ENCODE data around the gene USP38. TPM values are rescaled to one million over a fixed set of nuclear protein-coding genes. Genes with fewer than 3 reads are reported as not detected.

USP38 gene
- total RNA-seq, 1 donor from 2014 or later: 11.4 TPM

DNA sequence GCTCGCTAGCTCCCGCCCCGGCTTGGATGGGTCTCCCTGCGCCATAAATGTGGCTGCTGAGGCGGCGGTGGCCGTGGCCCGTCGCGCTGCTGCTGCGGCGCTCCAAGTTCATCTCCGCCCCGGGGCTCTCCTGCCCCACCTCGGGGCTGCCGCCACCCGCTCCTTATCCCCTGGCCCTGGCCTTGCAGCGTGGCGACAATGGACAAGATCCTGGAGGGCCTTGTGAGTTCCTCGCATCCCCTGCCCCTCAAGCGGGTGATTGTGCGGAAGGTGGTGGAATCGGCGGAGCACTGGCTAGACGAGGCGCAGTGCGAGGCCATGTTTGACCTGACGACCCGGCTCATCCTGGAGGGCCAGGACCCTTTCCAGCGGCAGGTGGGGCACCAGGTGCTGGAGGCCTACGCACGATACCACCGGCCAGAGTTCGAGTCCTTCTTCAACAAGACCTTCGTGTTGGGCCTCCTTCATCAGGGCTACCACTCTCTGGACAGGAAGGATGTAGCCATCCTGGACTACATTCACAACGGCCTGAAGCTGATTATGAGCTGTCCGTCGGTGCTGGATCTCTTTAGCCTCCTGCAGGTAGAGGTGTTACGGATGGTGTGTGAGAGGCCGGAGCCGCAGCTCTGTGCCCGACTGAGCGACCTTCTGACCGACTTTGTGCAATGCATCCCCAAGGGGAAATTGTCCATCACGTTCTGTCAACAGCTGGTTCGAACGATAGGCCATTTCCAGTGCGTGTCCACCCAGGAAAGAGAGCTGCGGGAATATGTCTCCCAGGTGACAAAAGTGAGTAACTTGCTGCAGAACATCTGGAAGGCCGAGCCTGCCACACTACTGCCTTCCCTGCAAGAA lies 763 bp downstream of the USP38 start:
- Mint-ChIP-seq H3K4me3 (peak overlapping the region; percentile 96), H3K27me3 (ENCODE audit: insufficient read depth, low read depth) (peaks cover 3% of the 10 kb centered on the region), H3K9me3 (no peaks in the 10 kb centered on the region), H3K27ac (peak overlapping the region; percentile 68), H3K36me3 (peaks cover 2% of the 10 kb centered on the region), H3K4me1 (peaks cover 49% of the 10 kb centered on the region)
- Histone ChIP-seq H4K20me1 (ENCODE audit: low read depth) (peaks cover 42% of the 10 kb centered on the region), H3K27me3 (no peaks in the 10 kb centered on the region), H3K4me3 (peak overlapping the region; percentile 94), H2AFZ (replicated peaks) (peak overlapping the region; percentile 75), H3K79me2 (ENCODE audit: low read depth) (peaks cover 67% of the 10 kb centered on the region), H3K4me1 (peaks cover 23% of the 10 kb centered on the region), H3K9me3 (ENCODE audit: low read depth) (no peaks in the 10 kb centered on the region), H3F3A (ENCODE audit: low read depth) (peaks cover 23% of the 10 kb centered on the region), H3K27ac (peak overlapping the region; percentile 96), H3K36me3 (no peaks in the 10 kb centered on the region), H3K9ac (peak overlapping the region; percentile 75), H3K4me2 (peak overlapping the region; percentile 89)
- DNase-seq (ENCODE audit: low spot score): peak; percentile 40
- TF ChIP-seq CTCF (IDR thresholded peaks at IDR 0.05): no peak
- no peak for TF ChIP-seq EZH2 (IDR thresholded peaks at IDR 0.05)
- TF ChIP-seq EZH2phosphoT487 (IDR thresholded peaks at IDR 0.05): no peak

- H3K4me3 Mint-ChIP-seq: peak overlapping the region; percentile 96
- H3F3A ChIP-seq (ENCODE audit: low read depth): peaks cover 23% of the 10 kb centered on the region
- peaks cover 3% of the 10 kb centered on the region for H3K27me3 Mint-ChIP-seq (ENCODE audit: insufficient read depth, low read depth)
- H4K20me1 ChIP-seq (ENCODE audit: low read depth): peaks cover 42% of the 10 kb centered on the region
- peaks cover 23% of the 10 kb centered on the region for H3K4me1 ChIP-seq
- peak overlapping the region; percentile 94 for H3K4me3 ChIP-seq
- no peak for TF ChIP-seq CTCF (IDR thresholded peaks at IDR 0.05)
- H3K9me3 ChIP-seq (ENCODE audit: low read depth): no peaks in the 10 kb centered on the region
- peaks cover 49% of the 10 kb centered on the region for H3K4me1 Mint-ChIP-seq
- DNase-seq (ENCODE audit: low spot score): peak; percentile 3
- no peaks in the 10 kb centered on the region for H3K9me3 Mint-ChIP-seq
- peak overlapping the region; percentile 75 for H3K9ac ChIP-seq
- H3K36me3 Mint-ChIP-seq: peaks cover under 1% of the 10 kb centered on the region
- H3K4me2 ChIP-seq: peak overlapping the region; percentile 89
- no peak overlapping the region for H3K27ac ChIP-seq
- H3K27me3 ChIP-seq: no peaks in the 10 kb centered on the region
- peak overlapping the region; percentile 33 for H3K27ac Mint-ChIP-seq
- no peak overlapping the region for H2AFZ ChIP-seq (replicated peaks)
- no peaks in the 10 kb centered on the region for H3K36me3 ChIP-seq
- peaks cover 73% of the 10 kb centered on the region for H3K79me2 ChIP-seq (ENCODE audit: low read depth)
Observed at GRCh38 chr4:143186212-143186611, 1.5 kb downstream of the USP38 start.

- TF ChIP-seq CTCF (IDR thresholded peaks at IDR 0.05): no peak
- TF ChIP-seq EZH2phosphoT487 (IDR thresholded peaks at IDR 0.05): no peak
- no peak for TF ChIP-seq EZH2 (IDR thresholded peaks at IDR 0.05)
- Mint-ChIP-seq H3K9me3 (no peaks in the 10 kb centered on the region), H3K36me3 (no peaks in the 10 kb centered on the region), H3K27me3 (ENCODE audit: insufficient read depth, low read depth) (peaks cover 3% of the 10 kb centered on the region), H3K27ac (peak overlapping the region; percentile 24), H3K4me3 (peak overlapping the region; percentile 96), H3K4me1 (peaks cover 49% of the 10 kb centered on the region)
- Histone ChIP-seq H3K27me3 (no peaks in the 10 kb centered on the region), H3K27ac (no peak overlapping the region), H3K36me3 (no peaks in the 10 kb centered on the region), H4K20me1 (ENCODE audit: low read depth) (peaks cover 42% of the 10 kb centered on the region), H3K9me3 (ENCODE audit: low read depth) (no peaks in the 10 kb centered on the region), H3K79me2 (ENCODE audit: low read depth) (peaks cover 76% of the 10 kb centered on the region), H2AFZ (replicated peaks) (no peak overlapping the region), H3K4me3 (peak overlapping the region; percentile 94), H3K4me2 (peak overlapping the region; percentile 89), H3K4me1 (peaks cover 23% of the 10 kb centered on the region), H3K9ac (peak overlapping the region; percentile 75), H3F3A (ENCODE audit: low read depth) (peaks cover 23% of the 10 kb centered on the region)
- DNase-seq (ENCODE audit: low spot score): peak; percentile 6
Observed at GRCh38 chr4:143186649-143187048, 1.9 kb downstream of the USP38 start.
